ENCODE measurements around the gene FOXJ1.

The FOXJ1 gene

DNA sequence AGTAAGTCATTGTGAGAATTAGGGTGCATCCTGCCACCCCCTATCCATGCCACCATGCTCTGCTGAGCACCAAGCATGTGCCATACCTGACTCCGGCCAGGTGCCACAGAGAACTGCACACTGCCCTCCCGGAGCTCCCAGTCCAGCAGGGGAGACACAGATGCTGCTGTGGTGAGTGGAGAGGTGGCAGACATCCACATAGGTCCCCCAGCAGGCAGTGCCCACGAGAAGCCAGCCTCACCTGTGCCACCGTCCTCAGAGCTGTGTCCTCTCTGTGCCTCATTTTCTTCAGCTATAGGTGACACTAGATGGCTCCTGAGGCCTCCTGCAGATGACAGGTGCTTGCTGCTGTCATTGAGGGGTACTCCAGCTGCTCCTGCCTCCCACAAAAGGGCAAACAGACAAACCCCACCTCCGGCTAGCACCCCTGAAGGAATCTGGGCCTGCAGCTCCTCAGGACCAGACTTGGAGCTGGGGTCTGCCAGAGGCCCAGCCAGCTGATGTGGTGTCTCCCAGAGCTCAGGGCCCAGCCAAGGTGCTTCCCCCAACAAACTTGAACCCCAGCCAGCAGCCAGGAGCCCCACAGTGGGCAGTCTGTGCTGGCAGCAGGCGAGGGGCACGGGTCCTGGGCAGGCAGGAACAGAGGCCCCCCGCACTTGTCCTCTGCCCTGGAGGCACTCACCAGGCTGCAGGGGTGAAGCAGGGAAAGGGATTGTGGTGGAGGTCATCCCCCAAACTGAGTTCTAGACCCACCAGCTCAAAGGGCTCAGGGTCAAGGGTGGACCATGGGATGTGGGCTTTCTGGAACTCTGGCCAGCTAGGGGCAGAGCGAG, 17.1 kb downstream of the FOXJ1 start:
- ATAC-seq (ENCODE audit: low read depth) (no peak), DNase-seq (ENCODE audit: low spot score) (no peak)
- Histone ChIP-seq H3K4me3 (ENCODE audit: severe bottlenecking) (no peak overlapping the region), H3K9me3 (ENCODE audit: severe bottlenecking) (no peaks in the 10 kb centered on the region), H3K4me1 (ENCODE audit: insufficient read depth, poor library complexity, severe bottlenecking) (no peaks in the 10 kb centered on the region), H3K36me3 (ENCODE audit: low read depth) (no peaks in the 10 kb centered on the region), H3K27me3 (ENCODE audit: insufficient read depth, poor library complexity, severe bottlenecking) (no peaks in the 10 kb centered on the region), H3K27ac (ENCODE audit: poor library complexity, severe bottlenecking) (no peak overlapping the region)
- TF ChIP-seq, protein P1, sequence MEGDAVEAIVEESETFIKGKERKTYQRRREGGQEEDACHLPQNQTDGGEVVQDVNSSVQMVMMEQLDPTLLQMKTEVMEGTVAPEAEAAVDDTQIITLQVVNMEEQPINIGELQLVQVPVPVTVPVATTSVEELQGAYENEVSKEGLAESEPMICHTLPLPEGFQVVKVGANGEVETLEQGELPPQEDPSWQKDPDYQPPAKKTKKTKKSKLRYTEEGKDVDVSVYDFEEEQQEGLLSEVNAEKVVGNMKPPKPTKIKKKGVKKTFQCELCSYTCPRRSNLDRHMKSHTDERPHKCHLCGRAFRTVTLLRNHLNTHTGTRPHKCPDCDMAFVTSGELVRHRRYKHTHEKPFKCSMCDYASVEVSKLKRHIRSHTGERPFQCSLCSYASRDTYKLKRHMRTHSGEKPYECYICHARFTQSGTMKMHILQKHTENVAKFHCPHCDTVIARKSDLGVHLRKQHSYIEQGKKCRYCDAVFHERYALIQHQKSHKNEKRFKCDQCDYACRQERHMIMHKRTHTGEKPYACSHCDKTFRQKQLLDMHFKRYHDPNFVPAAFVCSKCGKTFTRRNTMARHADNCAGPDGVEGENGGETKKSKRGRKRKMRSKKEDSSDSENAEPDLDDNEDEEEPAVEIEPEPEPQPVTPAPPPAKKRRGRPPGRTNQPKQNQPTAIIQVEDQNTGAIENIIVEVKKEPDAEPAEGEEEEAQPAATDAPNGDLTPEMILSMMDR (IDR thresholded peaks at IDR 0.05; ENCODE audit: poor library complexity, severe bottlenecking), result no peak

DNA sequence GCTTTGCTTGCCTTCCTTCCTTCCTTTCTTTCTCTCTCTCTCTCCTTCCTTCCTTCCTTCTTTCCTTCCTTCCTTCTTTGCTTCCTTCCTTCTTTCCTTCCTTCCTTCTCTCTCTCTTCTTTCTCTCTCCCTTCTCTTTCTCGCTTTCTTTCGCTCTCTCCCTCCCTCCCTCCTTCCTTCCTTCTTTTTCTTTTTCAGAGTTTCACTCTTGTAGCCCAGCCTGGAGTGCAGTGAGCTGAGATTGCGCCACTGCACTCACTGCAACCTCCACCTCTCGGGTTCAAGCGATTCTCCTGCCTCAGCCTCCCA, 17.9 kb downstream of the FOXJ1 start:
- ATAC-seq (ENCODE audit: low read depth) (no peak), DNase-seq (ENCODE audit: low spot score) (no peak)
- Histone ChIP-seq H3K4me1 (ENCODE audit: insufficient read depth, poor library complexity, severe bottlenecking) (no peaks in the 10 kb centered on the region), H3K27ac (ENCODE audit: poor library complexity, severe bottlenecking) (no peak overlapping the region), H3K4me3 (ENCODE audit: severe bottlenecking) (no peak overlapping the region), H3K36me3 (ENCODE audit: low read depth) (no peaks in the 10 kb centered on the region), H3K9me3 (ENCODE audit: severe bottlenecking) (no peaks in the 10 kb centered on the region), H3K27me3 (ENCODE audit: insufficient read depth, poor library complexity, severe bottlenecking) (no peaks in the 10 kb centered on the region)
- TF ChIP-seq, protein P1 (IDR thresholded peaks at IDR 0.05; ENCODE audit: poor library complexity, severe bottlenecking), result no peak

DNA sequence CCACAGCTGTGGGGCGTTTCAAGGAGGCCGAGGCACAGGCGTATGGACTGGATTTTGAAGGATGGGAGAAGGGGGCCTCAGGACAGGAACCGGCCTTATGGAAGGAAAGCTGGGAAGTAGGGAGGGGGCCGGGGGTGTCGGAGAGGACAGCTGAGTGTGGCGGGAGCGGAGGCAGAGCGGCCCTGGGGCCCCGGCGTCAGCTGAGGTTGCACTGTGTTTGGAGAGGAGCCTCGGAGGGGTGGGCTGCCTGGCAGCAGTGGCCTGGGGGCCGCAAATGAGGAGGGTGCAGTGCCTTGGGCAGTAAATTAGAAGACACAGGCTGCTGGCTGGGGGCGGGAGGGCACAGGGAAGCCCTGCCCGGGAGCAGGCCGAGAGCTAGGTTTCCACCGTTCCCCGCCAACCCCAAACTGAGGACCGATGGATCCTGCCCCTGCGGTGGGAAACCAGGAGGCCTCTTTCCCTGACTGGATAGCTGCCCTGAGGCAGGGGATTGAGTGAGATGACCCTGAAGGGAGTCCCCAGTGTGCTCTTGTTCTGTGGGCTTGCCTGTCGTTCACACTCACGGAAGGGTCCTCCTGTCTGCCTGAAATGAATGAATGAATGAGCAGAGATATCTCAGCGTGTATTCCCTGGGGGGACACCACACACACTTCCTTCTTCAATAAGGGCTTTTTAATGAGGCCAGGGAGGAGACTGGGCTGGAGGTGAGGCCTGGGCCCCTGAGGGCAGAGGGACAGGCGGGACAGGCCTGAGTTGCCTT, 18.4 kb downstream of the FOXJ1 start:
- DNase-seq (ENCODE audit: low spot score) (no peak), ATAC-seq (ENCODE audit: low read depth) (no peak)
- no peaks in the 10 kb centered on the region for H3K27me3 ChIP-seq (ENCODE audit: insufficient read depth, poor library complexity, severe bottlenecking)
- H3K27ac ChIP-seq (ENCODE audit: poor library complexity, severe bottlenecking), result no peak overlapping the region
- TF ChIP-seq, protein P1 (IDR thresholded peaks at IDR 0.05; ENCODE audit: poor library complexity, severe bottlenecking), result no peak
- no peaks in the 10 kb centered on the region for H3K36me3 ChIP-seq (ENCODE audit: low read depth)
- no peaks in the 10 kb centered on the region for H3K9me3 ChIP-seq (ENCODE audit: severe bottlenecking)
- H3K4me1 ChIP-seq (ENCODE audit: insufficient read depth, poor library complexity, severe bottlenecking), result no peaks in the 10 kb centered on the region
- no peak overlapping the region for H3K4me3 ChIP-seq (ENCODE audit: severe bottlenecking)

DNA sequence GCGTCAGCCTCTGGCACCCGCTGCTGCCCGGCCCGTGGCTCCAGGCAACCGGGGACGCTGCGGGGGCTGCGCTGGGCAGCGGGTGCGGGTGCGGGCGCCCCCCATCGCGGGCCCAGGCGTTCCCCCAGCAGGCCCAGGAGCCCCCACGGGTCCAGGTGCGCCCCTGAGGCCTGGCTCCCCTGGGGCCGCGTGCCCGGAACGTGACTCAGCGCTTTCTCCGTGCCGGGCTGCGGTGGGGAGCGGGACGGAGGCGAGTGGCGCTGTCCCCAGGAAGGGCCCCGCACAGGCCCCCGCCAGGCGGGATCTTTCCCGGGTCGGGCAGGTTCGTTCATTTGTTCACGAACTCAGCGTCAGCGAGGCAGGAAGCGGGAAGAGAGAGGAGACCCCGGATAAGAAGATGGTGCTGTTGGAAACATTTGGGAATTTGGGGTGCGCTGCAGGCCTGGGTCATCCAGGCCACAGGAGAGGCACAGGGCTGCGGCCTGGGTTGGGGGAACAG, 19.1 kb downstream of the FOXJ1 start:
- ATAC-seq (ENCODE audit: low read depth) (no peak), DNase-seq (ENCODE audit: low spot score) (no peak)
- no peak overlapping the region for H3K27ac ChIP-seq (ENCODE audit: poor library complexity, severe bottlenecking)
- H3K9me3 ChIP-seq (ENCODE audit: severe bottlenecking), result no peaks in the 10 kb centered on the region
- H3K36me3 ChIP-seq (ENCODE audit: low read depth), result no peaks in the 10 kb centered on the region
- H3K4me3 ChIP-seq (ENCODE audit: severe bottlenecking), result no peak overlapping the region
- no peaks in the 10 kb centered on the region for H3K4me1 ChIP-seq (ENCODE audit: insufficient read depth, poor library complexity, severe bottlenecking)
- no peaks in the 10 kb centered on the region for H3K27me3 ChIP-seq (ENCODE audit: insufficient read depth, poor library complexity, severe bottlenecking)
- TF ChIP-seq, protein P1 (IDR thresholded peaks at IDR 0.05; ENCODE audit: poor library complexity, severe bottlenecking), result no peak

DNA sequence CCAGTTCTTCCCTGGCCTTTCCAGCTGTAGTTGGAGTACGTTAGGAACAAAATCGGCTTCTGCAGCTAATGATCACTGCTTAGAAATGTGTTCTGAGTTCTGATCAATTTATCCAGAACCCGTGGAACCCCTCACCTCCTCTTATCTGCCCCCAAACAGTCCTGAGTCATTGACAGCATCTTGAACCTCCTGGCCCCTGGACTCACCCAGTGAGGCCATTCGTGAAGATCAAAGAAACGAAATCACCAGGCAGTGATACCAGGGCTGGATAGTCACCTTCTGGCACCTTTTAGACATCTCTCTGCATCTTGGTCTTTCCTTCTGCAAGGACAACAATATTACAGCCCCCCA, 20.4 kb downstream of the FOXJ1 start:
- ATAC-seq (ENCODE audit: low read depth), result no peak

More for the DNA sequence above, 20.4 kb downstream of the FOXJ1 start:
- no peaks in the 10 kb centered on the region for H3K36me3 ChIP-seq (ENCODE audit: low read depth)
- H3K4me1 ChIP-seq (ENCODE audit: insufficient read depth, poor library complexity, severe bottlenecking), result no peaks in the 10 kb centered on the region
- TF ChIP-seq, protein P1 (IDR thresholded peaks at IDR 0.05; ENCODE audit: poor library complexity, severe bottlenecking), result no peak
- no peak overlapping the region for H3K27ac ChIP-seq (ENCODE audit: poor library complexity, severe bottlenecking)
- H3K9me3 ChIP-seq (ENCODE audit: severe bottlenecking), result no peaks in the 10 kb centered on the region
- DNase-seq (ENCODE audit: low spot score), result no peak
- no peak overlapping the region for H3K4me3 ChIP-seq (ENCODE audit: severe bottlenecking)
- H3K27me3 ChIP-seq (ENCODE audit: insufficient read depth, poor library complexity, severe bottlenecking), result no peaks in the 10 kb centered on the region

Measured in RWPE2 (cell line).